Measurements from ENCODE around the gene FRAT1. TPM values are rescaled to one million over a fixed set of nuclear protein-coding genes. Genes with fewer than 3 reads are reported as not detected.

FRAT1 gene
- total and polyA plus RNA-seq, 10 donors, result 6.0 to 27.2 (median 15.0) TPM

GRCh38 chr10:97329766-97330165 is 10.7 kb downstream of the FRAT1 start:
- Histone ChIP-seq H3K27me3 (replicated peaks in 1 of 7) (no peaks in the 10 kb centered on the region), H3K4me3 (peak overlapping the region in 1 of 8 donors; percentile 94), H3K27ac (peak overlapping the region in 3 of 8 donors; percentile 30 to 100 (median 40)), H3K9me3 (no peaks in the 10 kb centered on the region), H3K4me1 (peaks cover 19 to 71% (median 57%) of the 10 kb centered on the region in 6 donors), H3K36me3 (peaks cover 0 to 55% (median 8%) of the 10 kb centered on the region in 6 donors)
- WGBS, 5 donors, result 83 to 98% (median 93%) methylated on average over 5 of the region's 5 CpGs
- TF ChIP-seq POLR2A (IDR thresholded peaks at IDR 0.05) (no peak), CTCF (IDR thresholded peaks at IDR 0.05 in 8 of 11, conservative IDR thresholded peaks at IDR 0.05 in 3 of 11) (no peak), POLR2AphosphoS5 (IDR thresholded peaks at IDR 0.05) (no peak)
- intact Hi-C loops (cut with DNase I; ENCODE audit: low total_unique reads), result no loop called here
- no peak for DNase-seq

DNA sequence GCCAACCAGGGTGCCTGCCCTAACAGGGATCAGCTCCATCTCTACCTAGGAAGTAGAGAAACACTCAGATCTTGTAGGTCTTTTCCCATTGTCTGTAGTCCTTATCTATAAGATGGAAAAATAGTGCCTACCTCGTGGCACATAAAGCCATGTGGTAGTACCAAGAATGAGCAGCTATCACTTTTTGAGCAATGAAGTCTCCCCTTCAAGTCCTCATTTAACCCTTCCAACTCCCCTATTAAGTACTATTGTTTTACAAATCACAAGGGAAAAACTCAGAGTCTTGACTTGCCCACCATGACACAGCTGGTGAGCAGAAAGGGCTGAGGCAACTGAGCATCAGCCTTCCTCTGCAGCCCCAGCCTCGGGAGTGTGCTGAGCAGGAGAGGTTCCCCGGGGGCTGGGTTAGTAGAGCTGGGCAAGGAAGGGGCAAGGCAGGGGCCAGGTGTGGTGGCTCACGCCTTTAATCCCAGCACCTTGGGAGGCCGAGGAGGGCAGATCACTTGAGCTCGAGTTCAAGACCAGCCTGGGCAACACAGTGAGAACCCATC is 12.2 kb downstream of the FRAT1 start:
- DNase-seq, result peak; percentile 77
- peak overlapping the region in 7 of 8 donors; percentile 88 to 98 (median 96) for H3K4me3 ChIP-seq
- H3K36me3 ChIP-seq, result peaks cover 0 to 53% (median 8%) of the 10 kb centered on the region in 6 donors
- intact Hi-C loops (cut with DNase I; ENCODE audit: low total_unique reads), result no loop called here
- peak overlapping the region in 6 of 8 donors; percentile 96 to 100 (median 98) for H3K27ac ChIP-seq
- H3K4me1 ChIP-seq, result peaks cover 19 to 84% (median 67%) of the 10 kb centered on the region in 6 donors
- no peaks in the 10 kb centered on the region for H3K27me3 ChIP-seq (replicated peaks in 1 of 7)
- WGBS, 5 donors, result 64 to 75% (median 71%) methylated on average over 6 of the region's 6 CpGs
- H3K9me3 ChIP-seq, result no peaks in the 10 kb centered on the region
- peak in 1 of 3 donors; percentile 11 for TF ChIP-seq POLR2AphosphoS5 (IDR thresholded peaks at IDR 0.05)
- no peak for TF ChIP-seq POLR2A (IDR thresholded peaks at IDR 0.05)

GRCh38 chr10:97332591-97333350 is 13.7 kb downstream of the FRAT1 start:
- Histone ChIP-seq H3K4me1 (peaks cover 19 to 87% (median 60%) of the 10 kb centered on the region in 6 donors), H3K27ac (peak overlapping the region; percentile 94 to 100 (median 98)), H3K4me3 (peak overlapping the region; percentile 88 to 99 (median 96)), H3K9me3 (no peaks in the 10 kb centered on the region), H3K36me3 (peaks cover 0 to 46% (median 8%) of the 10 kb centered on the region in 6 donors), H3K27me3 (replicated peaks in 1 of 7) (no peaks in the 10 kb centered on the region)
- TF ChIP-seq CTCF (IDR thresholded peaks at IDR 0.05 in 8 of 11, conservative IDR thresholded peaks at IDR 0.05 in 3 of 11), result peak in 3 of 11 experiments; percentile 6 to 34 (median 15)
- peak in 1 of 3 donors; percentile 35 for TF ChIP-seq POLR2A (IDR thresholded peaks at IDR 0.05)
- TF ChIP-seq POLR2AphosphoS5 (IDR thresholded peaks at IDR 0.05), result peak in 2 of 3 donors; percentile 34 to 45
- intact Hi-C loops (cut with DNase I; ENCODE audit: low total_unique reads), result no loop called here
- 17 to 27% (median 23%) methylated on average over 18 of the region's 18 CpGs for WGBS, 5 donors
- no peak for DNase-seq

DNA sequence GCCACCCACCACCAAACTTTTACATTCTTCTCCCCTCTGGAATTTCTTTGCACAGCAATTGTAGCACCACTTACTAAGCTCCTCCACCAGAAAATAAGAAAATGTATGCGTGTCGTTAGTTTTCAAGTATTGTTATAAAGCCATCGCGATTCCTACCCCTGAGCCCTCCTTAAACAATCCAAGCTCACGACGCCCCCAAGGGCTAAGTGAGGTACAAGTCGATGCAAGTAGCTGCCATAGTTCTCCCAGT is 14.2 kb downstream of the FRAT1 start:
- DNase-seq, result no peak
- Histone ChIP-seq H3K27me3 (replicated peaks in 1 of 7) (no peaks in the 10 kb centered on the region), H3K4me1 (peaks cover 19 to 82% (median 57%) of the 10 kb centered on the region in 6 donors), H3K4me3 (peak overlapping the region; percentile 88 to 99 (median 96)), H3K9me3 (no peaks in the 10 kb centered on the region), H3K27ac (peak overlapping the region; percentile 94 to 100 (median 98)), H3K36me3 (peaks cover 0 to 40% (median 8%) of the 10 kb centered on the region in 6 donors)
- TF ChIP-seq CTCF (IDR thresholded peaks at IDR 0.05 in 8 of 11, conservative IDR thresholded peaks at IDR 0.05 in 3 of 11) (peak in 1 of 11 experiments; percentile 3), POLR2A (IDR thresholded peaks at IDR 0.05) (no peak)
- WGBS, 5 donors, result 2 to 9% (median 5%) methylated on average over 7 of the region's 7 CpGs
- intact Hi-C loops (cut with DNase I; ENCODE audit: low total_unique reads), result no loop called here

Data from spleen (tissue), 11 donors.